Activated CD8-positive, alpha-beta T cell treated with anti-CD3 and anti-CD28 coated beads for 36 hours (primary cell): ENCODE measurements around the gene CATSPERB. TPM values are rescaled to one million over a fixed set of nuclear protein-coding genes. Genes with fewer than 3 reads are reported as not detected.
"Not testable (repeated sequence)": the region's sequence is repeated elsewhere in the genome, so short reads cannot be mapped to it uniquely, and the experiment has no call there.

Source experiments
- ATAC-seq: fragments of 200-7000 bp; cut with Tn5 transposase; one replicate; pipeline ENCODE4 v1.10.0; 2021; ENCODE audit warnings: mild to moderate bottlenecking, moderate library complexity
- CTCF ChIA-PET: fragments of 350-600 bp; sonication (Branson Sonifier 250); formaldehyde crosslinking; loops from one replicate; lab custom pipeline; 2021; ENCODE audit warnings: antibody characterized with exemption; lab: Charles Lee
- POLR2A ChIA-PET: fragments of 350-600 bp; sonication (Branson Sonifier 250); formaldehyde crosslinking; loops from one replicate; lab custom pipeline; 2021; ENCODE audit warnings: antibody characterized with exemption; lab: Charles Lee
- DNase-seq: peaks from one replicate; pipeline ENCODE4 v3.0.0-alpha.2; 2020
- H3K27ac Mint-ChIP-seq: one replicate; pipeline ENCODE4 v1.8.0; 2021; ENCODE audit warnings: mild to moderate bottlenecking, mixed read lengths
- H3K27me3 Mint-ChIP-seq: one replicate; pipeline ENCODE4 v1.8.0; 2021; ENCODE audit warnings: mixed read lengths
- H3K36me3 Mint-ChIP-seq: one replicate; pipeline ENCODE4 v1.8.0; 2021; ENCODE audit warnings: low read depth, mixed read lengths
- H3K4me1 Mint-ChIP-seq: one replicate; pipeline ENCODE4 v1.8.0; 2021; ENCODE audit warnings: low read depth, mixed read lengths
- H3K4me3 Mint-ChIP-seq: one replicate; pipeline ENCODE4 v1.8.0; 2021; ENCODE audit warnings: mild to moderate bottlenecking, moderate library complexity, mixed read lengths
- H3K9me3 Mint-ChIP-seq: one replicate; pipeline ENCODE4 v1.8.0; 2021; ENCODE audit warnings: mixed read lengths
- CTCF ChIP-seq: fragments of 200-600 bp; IDR thresholded peaks from one replicate; pipeline ENCODE4 v1.8.0; 2022; ENCODE audit warnings: antibody characterized with exemption, mild to moderate bottlenecking
- intact Hi-C: fragments of 100-400 bp; cut with micrococcal nuclease; formaldehyde crosslinking; loops from one replicate; pipeline ENCODE4 v1.10.0; 2022
- total RNA-seq, 2 experiments: library from RNA; stranded (reverse); gene quantifications; one replicate each; pipeline ENCODE4 v1.2.3, GENCODE V29; 2021

CATSPERB gene
- total RNA-seq, 2 experiments from 2014 or later = 0.27 to 0.60 TPM

GRCh38 chr14:91613459-91614112 lies 118.3 kb downstream of the CATSPERB start:
- no peak for TF ChIP-seq CTCF
- no peak overlapping the region for H3K4me3 Mint-ChIP-seq
- ChIA-PET CTCF (no interaction called here), POLR2A (no interaction called here)
- ATAC-seq (no peak), DNase-seq (no peak)
- intact Hi-C loops = no loop called here
- H3K27ac Mint-ChIP-seq = no peak overlapping the region
- H3K27me3 Mint-ChIP-seq = no peaks in the 10 kb centered on the region
- H3K36me3 Mint-ChIP-seq = no peaks in the 10 kb centered on the region
- H3K9me3 Mint-ChIP-seq = no peaks in the 10 kb centered on the region
- no peaks in the 10 kb centered on the region for H3K4me1 Mint-ChIP-seq

GRCh38 chr14:91611528-91611927 lies 120.4 kb downstream of the CATSPERB start:
- Mint-ChIP-seq H3K36me3 (no peaks in the 10 kb centered on the region), H3K4me3 (no peak overlapping the region), H3K27me3 (no peaks in the 10 kb centered on the region), H3K9me3 (no peaks in the 10 kb centered on the region), H3K27ac (no peak overlapping the region), H3K4me1 (no peaks in the 10 kb centered on the region)
- CTCF ChIA-PET = no interaction called here
- no peak for TF ChIP-seq CTCF
- DNase-seq (no peak), ATAC-seq (no peak)
- POLR2A ChIA-PET = no interaction called here
- intact Hi-C loops = no loop called here

- Mint-ChIP-seq H3K27me3 (no peaks in the 10 kb centered on the region), H3K4me1 (no peaks in the 10 kb centered on the region), H3K4me3 (no peak overlapping the region), H3K27ac (no peak overlapping the region), H3K9me3 (no peaks in the 10 kb centered on the region), H3K36me3 (no peaks in the 10 kb centered on the region)
- intact Hi-C loops = no loop called here
- no peak for ATAC-seq
- DNase-seq = no peak
- no peak for TF ChIP-seq CTCF
- POLR2A ChIA-PET = interaction anchor here (0.6 kb wide), 1 partner anchor 163 kb away, joined by 3 read pairs; no protein-coding TSS in a partner anchor
- CTCF ChIA-PET = no interaction called here
These were observed 122.7 kb downstream of the CATSPERB start for GRCh38 chr14:91609161-91609560.

GRCh38 chr14:91607322-91608047 lies 124.4 kb downstream of the CATSPERB start:
- no peaks in the 10 kb centered on the region for H3K4me1 Mint-ChIP-seq
- no peak overlapping the region for H3K27ac Mint-ChIP-seq
- no peak for TF ChIP-seq CTCF
- DNase-seq = no peak
- POLR2A ChIA-PET = no interaction called here
- CTCF ChIA-PET = interaction anchor here (1.4 kb wide), 1 partner anchor 20 kb away, joined by 3 read pairs; no protein-coding TSS in a partner anchor
- no peaks in the 10 kb centered on the region for H3K36me3 Mint-ChIP-seq
- no peak overlapping the region for H3K4me3 Mint-ChIP-seq
- intact Hi-C loops = no loop called here
- no peak for ATAC-seq
- H3K9me3 Mint-ChIP-seq = no peaks in the 10 kb centered on the region
- H3K27me3 Mint-ChIP-seq = no peaks in the 10 kb centered on the region

GRCh38 chr14:91606851-91607250 lies 125.0 kb downstream of the CATSPERB start:
- intact Hi-C loops = no loop called here
- H3K27me3 Mint-ChIP-seq = no peaks in the 10 kb centered on the region
- H3K9me3 Mint-ChIP-seq = no peaks in the 10 kb centered on the region
- no peak overlapping the region for H3K4me3 Mint-ChIP-seq
- H3K4me1 Mint-ChIP-seq = no peaks in the 10 kb centered on the region
- ATAC-seq (no peak), DNase-seq (no peak)
- POLR2A ChIA-PET = no interaction called here
- CTCF ChIA-PET = interaction anchor here (1.4 kb wide), 1 partner anchor 19 kb away, joined by 3 read pairs; no protein-coding TSS in a partner anchor
- no peak for TF ChIP-seq CTCF
- no peaks in the 10 kb centered on the region for H3K36me3 Mint-ChIP-seq
- no peak overlapping the region for H3K27ac Mint-ChIP-seq

GRCh38 chr14:91604611-91605010 lies 127.3 kb downstream of the CATSPERB start:
- intact Hi-C loops, H3K9me3 Mint-ChIP-seq, H3K4me1 Mint-ChIP-seq, H3K27ac Mint-ChIP-seq, CTCF ChIA-PET, ATAC-seq, H3K27me3 Mint-ChIP-seq, POLR2A ChIA-PET, H3K4me3 Mint-ChIP-seq, DNase-seq, H3K36me3 Mint-ChIP-seq: not testable (repeated sequence)
